SK-N-SH (cell line): ENCODE results near the gene SATB1. TPM values are rescaled to one million over a fixed set of nuclear protein-coding genes. Genes with fewer than 3 reads are reported as not detected.

Source experiments
- CTCF ChIA-PET: fragments of 300-600, 350-600 bp; formaldehyde crosslinking; extraction: SDS; loops from one replicate; lab custom pipeline; 2021; lab: Yijun Ruan, JAX
- POLR2A ChIA-PET: fragments of 350-600 bp; sonication (Branson Sonifier 250); formaldehyde crosslinking; extraction: SDS; loops from one replicate; lab custom pipeline; 2020; ENCODE audit warnings: antibody characterized with exemption, inconsistent platforms; lab: Yijun Ruan, JAX
- DNase-seq: peaks from one replicate; pipeline ENCODE4 v3.0.0; 2012
- H2AFZ ChIP-seq: fragments of 200-600 bp; sonication (generic); 2 replicates; pipeline ENCODE4 v1.8.1; 2016; ENCODE audit warnings: antibody characterized with exemption, mild to moderate bottlenecking, low read depth
- H3F3A ChIP-seq: fragments of 200-600 bp; sonication (generic); replicated peaks from 2 replicates; pipeline ENCODE3; 2016; ENCODE audit warnings: antibody characterized with exemption, mild to moderate bottlenecking; ENCODE audit not compliant: insufficient read depth
- H3K27ac ChIP-seq, 2 experiments: fragments of 200-500 bp in 1 of 2; fragments of 200-600 bp in 1 of 2; sonication (Bioruptor generic) in 1 of 2; sonication (generic), shearing (Covaris generic) in 1 of 2; 2 replicates each; pipeline versions ENCODE4 v1.5.1 to v1.6.1; 2014 to 2016; ENCODE audit warnings: low read depth in 2 of 2, inconsistent platforms in 1 of 2, low read length in 1 of 2, mild to moderate bottlenecking in 1 of 2, mixed read lengths in 1 of 2
- H3K27me3 ChIP-seq: fragments of 200-600 bp; sonication (generic), shearing (Covaris generic); 2 replicates; pipeline ENCODE4 v1.6.1; 2016; ENCODE audit warnings: mixed run types; ENCODE audit not compliant: insufficient read depth
- H3K36me3 ChIP-seq, 2 experiments: fragments of 200-500 bp in 1 of 2; fragments of 200-600 bp in 1 of 2; sonication (Bioruptor generic) in 1 of 2; sonication (generic) in 1 of 2; replicated peaks in 1 of 2; 2 replicates each; pipeline versions ENCODE3 to v1.5.1; 2014 to 2016; ENCODE audit warnings: low read length in 1 of 2, mild to moderate bottlenecking in 1 of 2; ENCODE audit not compliant: insufficient read depth in 2 of 2, control insufficient read depth in 1 of 2
- H3K4me1 ChIP-seq, 2 experiments: fragments of 200-500 bp in 1 of 2; fragments of 200-600 bp in 1 of 2; sonication (Bioruptor generic) in 1 of 2; sonication (generic), shearing (Covaris generic) in 1 of 2; 2 replicates each; pipeline versions ENCODE4 v1.5.1 to v1.6.1; 2014 to 2016; ENCODE audit warnings: low read depth in 1 of 2, low read length in 1 of 2, mixed run types in 1 of 2; ENCODE audit not compliant: insufficient read depth in 2 of 2, control insufficient read depth in 1 of 2
- H3K4me2 ChIP-seq: fragments of 200-600 bp; sonication (generic), shearing (Covaris generic); 2 replicates; pipeline ENCODE4 v1.6.1; 2017; ENCODE audit warnings: mixed run types
- H3K4me3 ChIP-seq, 2 experiments: fragments of 200-500 bp in 1 of 2; fragments of 200-600 bp in 1 of 2; sonication (Bioruptor generic) in 1 of 2; sonication (generic), shearing (Covaris generic) in 1 of 2; 2 replicates each; pipeline versions ENCODE4 v1.5.1 to v1.8.1; 2014 to 2016; ENCODE audit warnings: low read depth in 2 of 2, inconsistent platforms in 1 of 2, low read length in 1 of 2, mild to moderate bottlenecking in 1 of 2, mixed read lengths in 1 of 2, moderate library complexity in 1 of 2
- H3K79me2 ChIP-seq: fragments of 200-600 bp; sonication (generic); 2 replicates; pipeline ENCODE4 v1.8.1; 2017; ENCODE audit warnings: mild to moderate bottlenecking; ENCODE audit not compliant: insufficient read depth
- H3K9ac ChIP-seq: fragments of 200-600 bp; sonication (generic); 2 replicates; pipeline ENCODE4 v1.6.1; 2017; ENCODE audit warnings: mixed run types
- H3K9me2 ChIP-seq: fragments of 200-600 bp; sonication (generic); 2 replicates; pipeline ENCODE4 v1.6.1; 2017; ENCODE audit warnings: mixed run types
- H3K9me3 ChIP-seq: fragments of 200-600 bp; sonication (generic); 2 replicates; pipeline ENCODE4 v1.6.1; 2017; ENCODE audit warnings: mixed run types, mild to moderate bottlenecking, moderate library complexity
- H4K20me1 ChIP-seq: fragments of 200-600 bp; sonication (generic); 2 replicates; pipeline ENCODE4 v1.6.1; 2017; ENCODE audit warnings: mild to moderate bottlenecking, mixed run types; ENCODE audit not compliant: insufficient read depth
- ELF1 ChIP-seq: IDR thresholded peaks from 2 replicates; pipeline ENCODE4 v1.4.0; 2012
- FOSL2 ChIP-seq: IDR thresholded peaks from 2 replicates; pipeline ENCODE4 v1.4.0; 2012; ENCODE audit warnings: low read depth, mild to moderate bottlenecking, moderate library complexity, borderline replicate concordance
- FOXM1 ChIP-seq: IDR thresholded peaks from 2 replicates; pipeline ENCODE4 v1.4.0; 2012; ENCODE audit warnings: low read depth, mild to moderate bottlenecking
- GABPA ChIP-seq: IDR thresholded peaks from 2 replicates; pipeline ENCODE4 v1.4.0; 2012; ENCODE audit warnings: low read depth, mild to moderate bottlenecking
- JUND ChIP-seq: IDR thresholded peaks from 2 replicates; pipeline ENCODE4 v1.4.0; 2012
- NRF1 ChIP-seq: IDR thresholded peaks from 2 replicates; pipeline ENCODE4 v1.6.1; 2012; ENCODE audit warnings: low read depth, mild to moderate bottlenecking, low read length
- RCOR1 ChIP-seq: fragments of 150-350 bp; IDR thresholded peaks from 2 replicates; pipeline ENCODE4 v1.6.1; 2017; ENCODE audit warnings: antibody characterized with exemption, low read length
- REST ChIP-seq: IDR thresholded peaks from 2 replicates; pipeline ENCODE4 v1.6.1; 2012; ENCODE audit warnings: mild to moderate bottlenecking, low read depth, low read length, moderate library complexity
- RFX5 ChIP-seq: IDR thresholded peaks from 2 replicates; pipeline ENCODE4 v1.6.1; 2012; ENCODE audit warnings: mild to moderate bottlenecking, improper control_type of control experiment, low read length
- SIN3A ChIP-seq: IDR thresholded peaks from 2 replicates; pipeline ENCODE4 v1.6.1; 2012; ENCODE audit warnings: low read depth, mild to moderate bottlenecking, low read length, moderate library complexity, borderline replicate concordance
- SMC3 ChIP-seq: IDR thresholded peaks from 2 replicates; pipeline ENCODE4 v1.6.1; 2012; ENCODE audit warnings: low read depth, low read length, improper control_type of control experiment
- TAF1 ChIP-seq: IDR thresholded peaks from 2 replicates; pipeline ENCODE4 v1.6.1; 2012; ENCODE audit warnings: low read depth, mild to moderate bottlenecking, low read length, moderate library complexity, borderline replicate concordance
- TEAD4 ChIP-seq: IDR thresholded peaks from 2 replicates; pipeline ENCODE4 v1.4.0; 2012; ENCODE audit warnings: mild to moderate bottlenecking, borderline replicate concordance; ENCODE audit not compliant: insufficient read depth
- USF1 ChIP-seq: IDR thresholded peaks from 2 replicates; pipeline ENCODE4 v1.4.0; 2012; ENCODE audit warnings: low read depth, borderline replicate concordance
- WGBS: methylation state at CpG from one replicate; pipeline ENCODE4 v1.1.6; 2017; ENCODE audit warnings: low lambda C conversion rate; 5-methylcytosine and 5-hydroxymethylcytosine counted together
- polyA plus RNA-seq, 3 experiments: library from polyadenylated mRNA; depleted of rRNA; stranded (reverse); fragments of >200 nt; gene quantifications; 2 replicates each; pipeline ENCODE4 v1.2.3, GENCODE V29; 2012
- TF ChIP-seq, protein P1 (sequence below): fragments of 150-350 bp; IDR thresholded peaks from 2 replicates; pipeline ENCODE4 v1.6.1; 2016; ENCODE audit warnings: mild to moderate bottlenecking, low read depth, low read length
- TF ChIP-seq, protein P2 (sequence below): IDR thresholded peaks from 2 replicates; pipeline ENCODE4; 2012
- TF ChIP-seq, protein P3 (sequence below): fragments of 150-350 bp; IDR thresholded peaks from 2 replicates; pipeline ENCODE4 v1.6.1; 2017; ENCODE audit warnings: antibody characterized with exemption, low read length, low read depth, borderline replicate concordance
- TF ChIP-seq, protein P4 (sequence below): IDR thresholded peaks from 2 replicates; pipeline ENCODE4 v1.4.0; 2012; ENCODE audit warnings: low read depth

Gene SATB1
- polyA plus RNA-seq, 1 of the 3 experiments (the other 2 are of a cell fraction): 8.5 TPM

- TF ChIP-seq, protein P1, sequence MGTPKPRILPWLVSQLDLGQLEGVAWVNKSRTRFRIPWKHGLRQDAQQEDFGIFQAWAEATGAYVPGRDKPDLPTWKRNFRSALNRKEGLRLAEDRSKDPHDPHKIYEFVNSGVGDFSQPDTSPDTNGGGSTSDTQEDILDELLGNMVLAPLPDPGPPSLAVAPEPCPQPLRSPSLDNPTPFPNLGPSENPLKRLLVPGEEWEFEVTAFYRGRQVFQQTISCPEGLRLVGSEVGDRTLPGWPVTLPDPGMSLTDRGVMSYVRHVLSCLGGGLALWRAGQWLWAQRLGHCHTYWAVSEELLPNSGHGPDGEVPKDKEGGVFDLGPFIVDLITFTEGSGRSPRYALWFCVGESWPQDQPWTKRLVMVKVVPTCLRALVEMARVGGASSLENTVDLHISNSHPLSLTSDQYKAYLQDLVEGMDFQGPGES: no peak
- no peak for TF ChIP-seq JUND
Observed at GRCh38 chr3:18420555-18420954, 4.6 kb downstream of the SATB1 start (continued).

- H3K79me2 ChIP-seq: no peaks in the 10 kb centered on the region; the same call in 1 of the 2 replicates
- H3K4me2 ChIP-seq: no peak overlapping the region
Observed at GRCh38 chr3:18419232-18419631, 5.9 kb downstream of the SATB1 start.

More at GRCh38 chr3:18419232-18419631, 5.9 kb downstream of the SATB1 start:
- Histone ChIP-seq H3K36me3 (peaks cover 12 to 17% of the 10 kb centered on the region in 2 experiments), H3K9me3 (no peaks in the 10 kb centered on the region), H3K4me3 (no peak overlapping the region), H3K9ac (no peak overlapping the region), H3K9me2 (no peaks in the 10 kb centered on the region), H3F3A (peaks cover 3% of the 10 kb centered on the region), H3K27me3 (no peaks in the 10 kb centered on the region), H2AFZ (no peak overlapping the region), H3K4me1 (peaks cover 0 to 3% of the 10 kb centered on the region in 2 experiments; a peak in 2 of 4 replicates), H4K20me1 (no peaks in the 10 kb centered on the region), H3K27ac (no peak overlapping the region)
- 73% methylated on average over 4 of the region's 4 CpGs for WGBS
- ChIA-PET CTCF (interaction anchor here (0.5 kb wide), 1 partner anchor 82 kb away, joined by 3 read pairs; no protein-coding TSS in a partner anchor), POLR2A (no interaction called here)
- no peak for DNase-seq
- TF ChIP-seq SIN3A (no peak), GABPA (no peak), REST (no peak), TAF1 (no peak), RCOR1 (no peak), SMC3 (no peak), RFX5 (no peak), FOSL2 (no peak), USF1 (no peak), FOXM1 (no peak), ELF1 (no peak), NRF1 (no peak), TEAD4 (no peak)
- TF ChIP-seq, protein P2, sequence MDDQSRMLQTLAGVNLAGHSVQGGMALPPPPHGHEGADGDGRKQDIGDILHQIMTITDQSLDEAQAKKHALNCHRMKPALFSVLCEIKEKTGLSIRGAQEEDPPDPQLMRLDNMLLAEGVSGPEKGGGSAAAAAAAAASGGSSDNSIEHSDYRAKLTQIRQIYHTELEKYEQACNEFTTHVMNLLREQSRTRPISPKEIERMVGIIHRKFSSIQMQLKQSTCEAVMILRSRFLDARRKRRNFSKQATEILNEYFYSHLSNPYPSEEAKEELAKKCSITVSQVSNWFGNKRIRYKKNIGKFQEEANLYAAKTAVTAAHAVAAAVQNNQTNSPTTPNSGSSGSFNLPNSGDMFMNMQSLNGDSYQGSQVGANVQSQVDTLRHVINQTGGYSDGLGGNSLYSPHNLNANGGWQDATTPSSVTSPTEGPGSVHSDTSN: no peak
- TF ChIP-seq, protein P3, sequence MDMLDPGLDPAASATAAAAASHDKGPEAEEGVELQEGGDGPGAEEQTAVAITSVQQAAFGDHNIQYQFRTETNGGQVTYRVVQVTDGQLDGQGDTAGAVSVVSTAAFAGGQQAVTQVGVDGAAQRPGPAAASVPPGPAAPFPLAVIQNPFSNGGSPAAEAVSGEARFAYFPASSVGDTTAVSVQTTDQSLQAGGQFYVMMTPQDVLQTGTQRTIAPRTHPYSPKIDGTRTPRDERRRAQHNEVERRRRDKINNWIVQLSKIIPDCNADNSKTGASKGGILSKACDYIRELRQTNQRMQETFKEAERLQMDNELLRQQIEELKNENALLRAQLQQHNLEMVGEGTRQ: no peak
- TF ChIP-seq, protein P1: no peak
- TF ChIP-seq, protein P4, sequence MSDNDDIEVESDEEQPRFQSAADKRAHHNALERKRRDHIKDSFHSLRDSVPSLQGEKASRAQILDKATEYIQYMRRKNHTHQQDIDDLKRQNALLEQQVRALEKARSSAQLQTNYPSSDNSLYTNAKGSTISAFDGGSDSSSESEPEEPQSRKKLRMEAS: no peak
